HCT116 (cell line): ENCODE data around the gene RNF32. TPM values are rescaled to one million over a fixed set of nuclear protein-coding genes. Genes with fewer than 3 reads are reported as not detected.

Experiments
- ATAC-seq: fragments of 200-7000 bp; cut with Tn5 transposase; 2 replicates; pipeline ENCODE4 v1.9.1; 2020; ENCODE audit warnings: mild to moderate bottlenecking, moderate library complexity
- BruUV-seq: library from RNA; stranded (reverse); fragments of 400-500 nt; replicated peaks from 2 replicates; lab custom pipeline; 2021; lab: Mats Ljungman, UMichigan
- CTCF ChIA-PET: fragments of 300-600 bp; sonication (Branson Sonifier 250); formaldehyde crosslinking; loops from one replicate; lab custom pipeline; 2021; ENCODE audit warnings: antibody characterized with exemption; lab: Charles Lee
- POLR2A ChIA-PET: fragments of 300-600, 350-600 bp; sonication (Branson Sonifier 250); formaldehyde crosslinking; loops from one replicate; lab custom pipeline; 2021; ENCODE audit warnings: antibody characterized with exemption; lab: Charles Lee
- RAD21 ChIA-PET, 2 experiments: fragments of 300-600 bp; sonication (Branson Sonifier 250); formaldehyde crosslinking; loops; one replicate each; lab custom pipeline; 2023; ENCODE audit warnings: low total read pairs in 2 of 2; ENCODE audit not compliant: uncharacterized antibody in 2 of 2, unreplicated experiment in 2 of 2, low non-redundant PET in 1 of 2; lab: Charles Lee
- DNase-seq: peaks from one replicate; pipeline ENCODE4 v3.0.0-alpha.2; 2010; ENCODE audit warnings: low read depth, low spot score
- H2AFZ ChIP-seq: fragments of 200-600 bp; shearing (Covaris generic), sonication (generic); 2 replicates; pipeline ENCODE4 v1.6.1; 2017; ENCODE audit warnings: low read depth, mixed run types, mixed read lengths, antibody characterized with exemption, low read length; ENCODE audit not compliant: poor library complexity, severe bottlenecking
- H3K27ac ChIP-seq: 2 replicates; pipeline ENCODE4 v1.5.1; 2012; ENCODE audit warnings: low read depth, low read length
- H3K27me3 ChIP-seq: fragments of 200-600 bp; sonication (generic); 2 replicates; pipeline ENCODE4 v1.6.1; 2016; ENCODE audit warnings: mixed run types, low read length, mixed read lengths; ENCODE audit not compliant: insufficient read depth
- H3K36me3 ChIP-seq, 2 experiments: fragments of 200-500 bp in 1 of 2; fragments of 200-600 bp in 1 of 2; sonication (Bioruptor generic) in 1 of 2; sonication (generic) in 1 of 2; 2 replicates each; pipeline versions ENCODE4 v1.5.1 to v1.6.1; 2014 to 2016; ENCODE audit warnings: low read length in 2 of 2, inconsistent platforms in 1 of 2, mixed read lengths in 1 of 2, mixed run types in 1 of 2; ENCODE audit not compliant: insufficient read depth in 2 of 2, control insufficient read depth in 1 of 2
- H3K4me1 ChIP-seq, 2 experiments: fragments of 200-600 bp in 1 of 2; sonication (generic) in 1 of 2; 2 replicates each; pipeline versions ENCODE4 v1.5.1 to v1.6.1; 2012 to 2017; ENCODE audit warnings: low read length in 2 of 2, inconsistent platforms in 1 of 2, mild to moderate bottlenecking in 1 of 2, mixed read lengths in 1 of 2, mixed run types in 1 of 2, moderate library complexity in 1 of 2; ENCODE audit not compliant: insufficient read depth in 2 of 2, control insufficient read depth in 1 of 2
- H3K4me2 ChIP-seq: fragments of 200-600 bp; sonication (generic); 2 replicates; pipeline ENCODE4 v1.6.1; 2017; ENCODE audit warnings: mixed run types, low read length, mixed read lengths
- H3K4me3 ChIP-seq, 2 experiments: fragments of 200-600 bp in 1 of 2; sonication (generic) in 1 of 2; replicated peaks in 1 of 2; 2 replicates each; pipeline ENCODE4 v1.5.1; 2011 to 2016; ENCODE audit warnings: low read length in 2 of 2, control low read depth in 1 of 2, low read depth in 1 of 2, mild to moderate bottlenecking in 1 of 2, mixed read lengths in 1 of 2, mixed run types in 1 of 2
- H3K79me2 ChIP-seq: fragments of 200-600 bp; sonication (generic); 2 replicates; pipeline ENCODE4 v1.6.1; 2017; ENCODE audit warnings: mild to moderate bottlenecking, mixed run types, low read length, moderate library complexity, mixed read lengths; ENCODE audit not compliant: insufficient read depth
- H3K9ac ChIP-seq: fragments of 200-600 bp; sonication (generic); 2 replicates; pipeline ENCODE4 v1.6.1; 2016; ENCODE audit warnings: low read length, mixed read lengths
- H3K9me2 ChIP-seq: fragments of 200-600 bp; sonication (generic), shearing (Covaris generic); 2 replicates; pipeline ENCODE4 v1.6.1; 2017; ENCODE audit warnings: mixed run types, mild to moderate bottlenecking, moderate library complexity; ENCODE audit not compliant: insufficient read depth
- H3K9me3 ChIP-seq, 2 experiments: fragments of 200-500 bp in 1 of 2; fragments of 200-600 bp in 1 of 2; sonication (Bioruptor generic) in 1 of 2; sonication (generic) in 1 of 2; 2 replicates each; pipeline ENCODE4 v1.6.1; 2014 to 2017; ENCODE audit warnings: low read length in 2 of 2, mixed read lengths in 2 of 2, inconsistent platforms in 1 of 2, low read depth in 1 of 2, mild to moderate bottlenecking in 1 of 2, mixed run types in 1 of 2, moderate library complexity in 1 of 2; ENCODE audit not compliant: control insufficient read depth in 1 of 2, insufficient read depth in 1 of 2
- H4K20me1 ChIP-seq: fragments of 200-600 bp; sonication (generic), shearing (Covaris generic); 2 replicates; pipeline ENCODE4 v1.6.1; 2017; ENCODE audit warnings: mixed run types, mild to moderate bottlenecking, moderate library complexity; ENCODE audit not compliant: insufficient read depth
- CBX3 ChIP-seq: IDR thresholded peaks from 2 replicates; pipeline ENCODE4 v1.6.1; 2012; ENCODE audit warnings: low read depth
- CEBPB ChIP-seq: IDR thresholded peaks from 2 replicates; pipeline ENCODE4 v1.6.1; 2012; ENCODE audit warnings: low read depth
- EGR1 ChIP-seq: IDR thresholded peaks from 2 replicates; pipeline ENCODE4 v1.6.1; 2012; ENCODE audit warnings: low read depth
- ELF1 ChIP-seq: IDR thresholded peaks from 2 replicates; pipeline ENCODE4 v1.6.1; 2012; ENCODE audit warnings: low read depth, borderline replicate concordance
- EZH2phosphoT487 ChIP-seq: fragments of 200-600 bp; IDR thresholded peaks from 2 replicates; pipeline ENCODE4 v1.6.1; 2018; ENCODE audit warnings: antibody characterized with exemption, borderline replicate concordance
- FOSL1 ChIP-seq: IDR thresholded peaks from 2 replicates; pipeline ENCODE4 v1.6.1; 2012; ENCODE audit warnings: low read depth
- MAX ChIP-seq: IDR thresholded peaks from 2 replicates; pipeline ENCODE4 v1.6.1; 2012
- POLR2A ChIP-seq: IDR thresholded peaks from 2 replicates; pipeline ENCODE4 v1.7.0; 2011; ENCODE audit warnings: borderline replicate concordance; ENCODE audit not compliant: insufficient read depth, insufficient read length; ENCODE audit errors: extremely low read depth
- POLR2AphosphoS5 ChIP-seq: IDR thresholded peaks from 2 replicates; pipeline ENCODE4 v1.6.1; 2011; ENCODE audit warnings: mild to moderate bottlenecking, low read depth, low read length, moderate library complexity
- RAD21 ChIP-seq: IDR thresholded peaks from 2 replicates; pipeline ENCODE4 v1.6.1; 2012; ENCODE audit warnings: low read depth, mild to moderate bottlenecking
- SRF ChIP-seq: IDR thresholded peaks from 2 replicates; pipeline ENCODE4 v1.6.1; 2012; ENCODE audit warnings: low read depth
- TCF7L2 ChIP-seq: IDR thresholded peaks from 2 replicates; pipeline ENCODE4 v1.7.0; 2011; ENCODE audit warnings: borderline replicate concordance, inconsistent platforms; ENCODE audit not compliant: insufficient read depth, insufficient read length; ENCODE audit errors: extremely low read depth
- intact Hi-C: fragments of 100-400 bp; cut with micrococcal nuclease; formaldehyde crosslinking; loops from 2 replicates; pipeline ENCODE4 v1.10.0; 2022
- total RNA-seq: library from RNA; stranded (reverse); gene quantifications from one replicate; pipeline ENCODE4 v1.2.1, GENCODE V29; 2021; ENCODE audit not compliant: unreplicated experiment
- TF ChIP-seq, protein P1 (sequence below): IDR thresholded peaks from 2 replicates; pipeline ENCODE4 v1.6.1; 2012
- TF ChIP-seq, protein P2 (sequence below): IDR thresholded peaks from 2 replicates; pipeline ENCODE4 v1.6.1; 2011; ENCODE audit warnings: mild to moderate bottlenecking, low read length, moderate library complexity; ENCODE audit not compliant: insufficient replicate concordance; ENCODE audit errors: extremely low read depth

Gene RNF32
- total RNA-seq, 1 experiment from 2014 or later: 3.4 TPM

DNA sequence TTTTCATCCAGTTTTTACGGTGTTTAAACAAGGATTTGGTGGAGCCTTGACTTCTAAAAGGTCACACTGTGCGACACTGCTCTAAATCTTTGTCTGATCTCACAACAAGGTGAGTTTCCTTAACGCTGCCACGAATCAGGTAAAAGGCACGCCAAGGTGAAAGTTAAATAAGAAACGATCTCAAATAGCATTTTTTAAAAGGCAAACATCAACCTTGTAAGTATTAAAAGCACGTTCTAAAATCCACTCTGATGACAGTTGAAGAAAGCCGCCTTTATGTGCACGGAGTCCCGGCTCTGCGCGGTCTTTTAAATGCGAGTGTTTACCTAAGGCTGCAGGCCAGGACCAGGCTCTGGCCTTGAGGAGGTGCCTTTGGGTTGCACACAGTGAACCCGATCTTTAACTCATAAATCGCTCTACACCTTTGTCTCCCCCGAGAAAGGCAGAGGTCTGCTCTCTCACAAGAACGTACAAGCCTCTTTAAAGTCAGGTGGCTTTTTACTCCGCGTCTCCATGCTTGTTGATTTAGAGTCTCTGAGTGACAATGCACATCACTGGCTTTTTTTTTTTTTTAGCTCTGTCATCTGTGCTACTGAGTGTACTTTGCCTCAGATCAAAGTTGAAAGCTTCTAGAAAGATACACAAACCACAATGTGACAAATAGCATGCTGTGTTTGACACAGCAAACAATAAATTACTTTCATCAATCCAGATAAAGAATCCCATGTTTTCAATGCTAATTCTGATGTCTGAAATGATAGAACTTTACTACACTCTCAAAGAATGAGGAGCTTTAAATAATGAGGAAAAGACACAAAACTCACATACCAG, 25.9 kb upstream of the RNF32 start:
- Histone ChIP-seq H3K36me3 (no peaks in the 10 kb centered on the region), H3K27ac (no peak overlapping the region), H3K9me3 (no peaks in the 10 kb centered on the region), H3K9me2 (no peaks in the 10 kb centered on the region), H2AFZ (no peak overlapping the region)
- RAD21 ChIA-PET: interaction anchor here in 1 of 2 experiments (0.6 kb wide), 1 partner anchor 1031 kb away, joined by 4 read pairs; no protein-coding TSS in a partner anchor
- TF ChIP-seq MAX (no peak), POLR2A (no peak), CBX3 (no peak), POLR2AphosphoS5 (no peak), ELF1 (no peak), FOSL1 (no peak), CEBPB (no peak), TCF7L2 (no peak), RAD21 (no peak), EZH2phosphoT487 (no peak), EGR1 (no peak), SRF (no peak)
- TF ChIP-seq, protein P1, sequence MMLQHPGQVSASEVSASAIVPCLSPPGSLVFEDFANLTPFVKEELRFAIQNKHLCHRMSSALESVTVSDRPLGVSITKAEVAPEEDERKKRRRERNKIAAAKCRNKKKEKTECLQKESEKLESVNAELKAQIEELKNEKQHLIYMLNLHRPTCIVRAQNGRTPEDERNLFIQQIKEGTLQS: no peak
- TF ChIP-seq, protein P2, sequence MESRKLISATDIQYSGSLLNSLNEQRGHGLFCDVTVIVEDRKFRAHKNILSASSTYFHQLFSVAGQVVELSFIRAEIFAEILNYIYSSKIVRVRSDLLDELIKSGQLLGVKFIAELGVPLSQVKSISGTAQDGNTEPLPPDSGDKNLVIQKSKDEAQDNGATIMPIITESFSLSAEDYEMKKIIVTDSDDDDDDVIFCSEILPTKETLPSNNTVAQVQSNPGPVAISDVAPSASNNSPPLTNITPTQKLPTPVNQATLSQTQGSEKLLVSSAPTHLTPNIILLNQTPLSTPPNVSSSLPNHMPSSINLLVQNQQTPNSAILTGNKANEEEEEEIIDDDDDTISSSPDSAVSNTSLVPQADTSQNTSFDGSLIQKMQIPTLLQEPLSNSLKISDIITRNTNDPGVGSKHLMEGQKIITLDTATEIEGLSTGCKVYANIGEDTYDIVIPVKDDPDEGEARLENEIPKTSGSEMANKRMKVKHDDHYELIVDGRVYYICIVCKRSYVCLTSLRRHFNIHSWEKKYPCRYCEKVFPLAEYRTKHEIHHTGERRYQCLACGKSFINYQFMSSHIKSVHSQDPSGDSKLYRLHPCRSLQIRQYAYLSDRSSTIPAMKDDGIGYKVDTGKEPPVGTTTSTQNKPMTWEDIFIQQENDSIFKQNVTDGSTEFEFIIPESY: no peak
- TF ChIP-seq, all 23 proteins: peak for 0
- CTCF ChIA-PET: no interaction called here
- no TSS peak for BruUV-seq
- Histone ChIP-seq H3K4me2 (no peak overlapping the region), H3K4me3 (no peak overlapping the region), H3K79me2 (no peaks in the 10 kb centered on the region), H3K27me3 (no peaks in the 10 kb centered on the region), H4K20me1 (no peaks in the 10 kb centered on the region), H3K9ac (no peak overlapping the region), H3K4me1 (no peaks in the 10 kb centered on the region)
- no peak for DNase-seq
- ATAC-seq: no peak
- POLR2A ChIA-PET: no interaction called here
- intact Hi-C loops: no loop called here
